ENCODE results near the gene ACADVL. TPM values are rescaled to one million over a fixed set of nuclear protein-coding genes. Genes with fewer than 3 reads are reported as not detected.

ACADVL gene
- polyA plus RNA-seq, 1 donor from 2014 or later, result 397 TPM

GRCh38 chr17:7229504-7229903 is 9.8 kb downstream of the ACADVL start:
- Histone ChIP-seq H3K9me3 (ENCODE audit: low read length) (no peaks in the 10 kb centered on the region), H3K9me2 (ENCODE audit: insufficient read depth, low read length) (no peaks in the 10 kb centered on the region), H3K4me3 (ENCODE audit: low read length) (no peak overlapping the region), H3F3A (ENCODE audit: insufficient read depth, low read length, poor library complexity, severe bottlenecking) (no peaks in the 10 kb centered on the region), H3K9ac (ENCODE audit: low read length) (no peak overlapping the region), H4K20me1 (ENCODE audit: insufficient read depth) (peaks cover 5% of the 10 kb centered on the region), H3K27ac (ENCODE audit: low read length) (no peak overlapping the region), H3K4me2 (ENCODE audit: low read length) (no peak overlapping the region), H3K36me3 (ENCODE audit: insufficient read depth, low read length) (no peaks in the 10 kb centered on the region), H3K79me2 (replicated peaks; ENCODE audit: insufficient read depth, low read length) (peaks cover 42% of the 10 kb centered on the region), H3K27me3 (ENCODE audit: insufficient read depth, low read depth, low read length) (no peaks in the 10 kb centered on the region), H2AFZ (ENCODE audit: low read depth, low read length) (no peak overlapping the region)
- TF ChIP-seq TAF1 (IDR thresholded peaks at IDR 0.05; ENCODE audit: low read depth) (no peak), SMC3 (conservative IDR thresholded peaks at IDR 0.05; ENCODE audit: poor library complexity) (no peak), POLR2AphosphoS5 (IDR thresholded peaks at IDR 0.05) (no peak), EP300 (conservative IDR thresholded peaks at IDR 0.05; ENCODE audit: poor library complexity, severe bottlenecking) (no peak), CTCF (IDR thresholded peaks at IDR 0.05; ENCODE audit: poor library complexity, severe bottlenecking) (no peak), MXI1 (conservative IDR thresholded peaks at IDR 0.05; ENCODE audit: poor library complexity, severe bottlenecking) (no peak), RAD21 (conservative IDR thresholded peaks at IDR 0.05) (no peak), EZH2 (IDR thresholded peaks at IDR 0.05; ENCODE audit: borderline replicate concordance, insufficient read depth, low read length, poor library complexity, severe bottlenecking) (no peak), REST (IDR thresholded peaks at IDR 0.05; ENCODE audit: borderline replicate concordance) (no peak)

- H2AFZ ChIP-seq (ENCODE audit: low read depth, low read length), result no peak overlapping the region
- H3K4me3 ChIP-seq (ENCODE audit: low read length), result peak overlapping the region; percentile 81
- no peaks in the 10 kb centered on the region for H3K27me3 ChIP-seq (ENCODE audit: insufficient read depth, low read depth, low read length)
- peaks cover 5% of the 10 kb centered on the region for H4K20me1 ChIP-seq (ENCODE audit: insufficient read depth)
- H3K9me2 ChIP-seq (ENCODE audit: insufficient read depth, low read length), result no peaks in the 10 kb centered on the region
- no peaks in the 10 kb centered on the region for H3K9me3 ChIP-seq (ENCODE audit: low read length)
- H3K9ac ChIP-seq (ENCODE audit: low read length), result no peak overlapping the region
- H3K27ac ChIP-seq (ENCODE audit: low read length), result no peak overlapping the region
- peak overlapping the region; percentile 70 for H3K4me2 ChIP-seq (ENCODE audit: low read length)
- TF ChIP-seq SMC3 (conservative IDR thresholded peaks at IDR 0.05; ENCODE audit: poor library complexity), result no peak
- no peak for TF ChIP-seq POLR2AphosphoS5 (IDR thresholded peaks at IDR 0.05)
- TF ChIP-seq EP300 (conservative IDR thresholded peaks at IDR 0.05; ENCODE audit: poor library complexity, severe bottlenecking), result no peak
- no peak for TF ChIP-seq MXI1 (conservative IDR thresholded peaks at IDR 0.05; ENCODE audit: poor library complexity, severe bottlenecking)
- TF ChIP-seq TAF1 (IDR thresholded peaks at IDR 0.05; ENCODE audit: low read depth), result no peak
- no peak for TF ChIP-seq EZH2 (IDR thresholded peaks at IDR 0.05; ENCODE audit: borderline replicate concordance, insufficient read depth, low read length, poor library complexity, severe bottlenecking)
- TF ChIP-seq REST (IDR thresholded peaks at IDR 0.05; ENCODE audit: borderline replicate concordance), result no peak
- TF ChIP-seq CTCF (IDR thresholded peaks at IDR 0.05; ENCODE audit: poor library complexity, severe bottlenecking), result no peak
- TF ChIP-seq RAD21 (conservative IDR thresholded peaks at IDR 0.05), result no peak
- peaks cover under 1% of the 10 kb centered on the region for H3F3A ChIP-seq (ENCODE audit: insufficient read depth, low read length, poor library complexity, severe bottlenecking)
- H3K79me2 ChIP-seq (replicated peaks; ENCODE audit: insufficient read depth, low read length), result peaks cover 67% of the 10 kb centered on the region
- no peaks in the 10 kb centered on the region for H3K36me3 ChIP-seq (ENCODE audit: insufficient read depth, low read length)
Measured at GRCh38 chr17:7232114-7232513, 12.4 kb downstream of the ACADVL start.
